Keratinocyte (primary cell): ENCODE measurements around the gene HPCAL1.

Source experiments
- CTCF ChIP-seq, 3 experiments: IDR thresholded peaks in 1 of 3; conservative IDR thresholded peaks in 1 of 3; optimal IDR thresholded peaks in 1 of 3; 2 replicates in 2 of 3; 3 replicates in 1 of 3; pipeline versions ENCODE3 to v1.5.1; 2011; ENCODE audit warnings: low read length in 3 of 3, mild to moderate bottlenecking in 3 of 3, moderate library complexity in 2 of 3, control low read depth in 1 of 3, inconsistent platforms in 1 of 3; ENCODE audit not compliant: insufficient read depth in 2 of 3; ENCODE audit errors: extremely low read depth in 1 of 3
- EZH2 ChIP-seq: IDR thresholded peaks from one replicate; pipeline ENCODE4 v1.6.1; 2012; ENCODE audit warnings: inconsistent platforms, mild to moderate bottlenecking, low read length, moderate library complexity

GRCh38 chr2:10345126-10345525 is 42.4 kb downstream of the HPCAL1 start:
- TF ChIP-seq CTCF (optimal IDR thresholded peaks at IDR 0.05 in 1 of 3, IDR thresholded peaks at IDR 0.05 in 1 of 3, conservative IDR thresholded peaks at IDR 0.05 in 1 of 3; ENCODE audit: extremely low read depth in 1 of 3, insufficient read depth in 2 of 3, low read length in 3 of 3) (no peak), EZH2 (no peak)
